Spleen (tissue), 11 donors: ENCODE data around the gene SEZ6L2. TPM values are rescaled to one million over a fixed set of nuclear protein-coding genes. Genes with fewer than 3 reads are reported as not detected.
A peak's percentile ranks its signal among the peaks of the same experiment; 100 is the strongest.

Experiments
- DNase-seq: peaks from one replicate; pipeline ENCODE4 v3.0.0-alpha.2; 2020
- H3K27ac ChIP-seq, 8 donors: fragments of 200-600 bp; sonication (generic) in 7 of 8; 1 replicate in 4 of 8; 2 replicates in 4 of 8; pipeline versions ENCODE4 v1.5.0 to v1.8.0; 2016 to 2021; ENCODE audit warnings: inconsistent platforms in 4 of 8, mild to moderate bottlenecking in 4 of 8, moderate library complexity in 1 of 8
- H3K27me3 ChIP-seq, 7 donors: fragments of 200-600 bp; sonication (generic) in 6 of 7; replicated peaks in 1 of 7; 1 replicate in 4 of 7; 2 replicates in 3 of 7; pipeline versions ENCODE4 v1.5.0 to v1.8.0; 2016 to 2021; ENCODE audit warnings: inconsistent platforms in 3 of 7, mild to moderate bottlenecking in 1 of 7
- H3K36me3 ChIP-seq, 6 donors: fragments of 200-600 bp; sonication (generic) in 5 of 6; 1 replicate in 4 of 6; 2 replicates in 2 of 6; pipeline versions ENCODE4 v1.5.0 to v1.8.0; 2016 to 2021; ENCODE audit warnings: inconsistent platforms in 2 of 6
- H3K4me1 ChIP-seq, 6 donors: fragments of 200-600 bp; sonication (generic) in 5 of 6; 1 replicate in 3 of 6; 2 replicates in 3 of 6; pipeline versions ENCODE4 v1.5.0 to v1.8.0; 2016 to 2021; ENCODE audit warnings: inconsistent platforms in 3 of 6
- H3K4me3 ChIP-seq, 8 donors: fragments of 200-600 bp; sonication (generic) in 7 of 8; 1 replicate in 4 of 8; 2 replicates in 4 of 8; pipeline versions ENCODE4 v1.5.0 to v1.8.0; 2016 to 2021; ENCODE audit warnings: inconsistent platforms in 4 of 8, mild to moderate bottlenecking in 4 of 8, moderate library complexity in 2 of 8
- H3K9me3 ChIP-seq, 8 donors: fragments of 200-600 bp; sonication (generic) in 7 of 8; 1 replicate in 4 of 8; 2 replicates in 4 of 8; pipeline versions ENCODE4 v1.5.0 to v1.8.0; 2016 to 2021; ENCODE audit warnings: inconsistent platforms in 4 of 8
- CTCF ChIP-seq, 11 experiments: fragments of 200-600 bp in 7 of 11; fragments of 450-650 bp in 4 of 11; sonication (generic) in 4 of 11; IDR thresholded peaks in 8 of 11; conservative IDR thresholded peaks in 3 of 11; 1 replicate in 7 of 11; 2 replicates in 4 of 11; pipeline versions ENCODE4 v1.4.0 to v1.8.0; 2016 to 2021; ENCODE audit warnings: antibody characterized with exemption in 11 of 11, inconsistent platforms in 4 of 11, mild to moderate bottlenecking in 1 of 11
- POLR2A ChIP-seq, 3 donors: fragments of 450-650 bp; IDR thresholded peaks; one replicate each; pipeline ENCODE4 v1.5.1; 2017; ENCODE audit warnings: antibody characterized with exemption in 3 of 3, mild to moderate bottlenecking in 1 of 3
- POLR2AphosphoS5 ChIP-seq, 3 donors: sonication (generic); formaldehyde crosslinking; IDR thresholded peaks; one replicate each; pipeline ENCODE4 v1.5.1; 2017; ENCODE audit warnings: antibody characterized with exemption in 3 of 3
- WGBS, 5 donors: extraction: QIAGEN DNeasy Blood & Tissue Kit in 3 of 5; methylation state at CpG; one replicate each; pipeline versions ENCODE4 v1.1.5 to v1.1.7; 2013 to 2018; 5-methylcytosine and 5-hydroxymethylcytosine counted together
- intact Hi-C: fragments of 100-400 bp; cut with DNase I; formaldehyde crosslinking; loops from one replicate; pipeline ENCODE4 v1.15.0; 2023; ENCODE audit warnings: low total_unique reads
- polyA plus RNA-seq, 3 donors: library from polyadenylated mRNA; stranded (reverse); fragments of 200-250 nt; gene quantifications; one replicate each; pipeline ENCODE4 v1.2.1, GENCODE V29; 2013
- total RNA-seq, 7 donors: library from RNA; depleted of rRNA in 3 of 7; stranded (reverse); fragments of >200 nt in 3 of 7; fragmentation: NEBNext Ultra II Directional in 4 of 7; extraction: Animal tissue kit (Norgen Biotek cat#: 25700) in 4 of 7; gene quantifications; one replicate each; pipeline versions ENCODE4 v1.1.0 to v1.2.1, GENCODE V29; 2016 to 2021
- donor health status: healthy with polysubstance abuse.
- donor health status: DM: no; HTN: no; CAD: no; lungs with moderate emphysema.
- donor health status: DM: no; HTN: no; CAD: no.
- donor health status: Bipolar disorder and iron deficiency.
- donor health status: healthy.
- donor health status: DM: no; HTN: no; CAD: no.
- donor health status: DM: yes; HTN: yes; CAD: no.

The SEZ6L2 gene
- total and polyA plus RNA-seq, 10 donors, result 0.35 to 4.1 (median 2.1) TPM

GRCh38 chr16:29864205-29864604, 35.1 kb downstream of the SEZ6L2 start:
- intact Hi-C loops, result no loop called here
- H3K9me3 ChIP-seq, result no peaks in the 10 kb centered on the region
- no peak overlapping the region for H3K27ac ChIP-seq
- no peak for DNase-seq
- H3K4me3 ChIP-seq, result no peak overlapping the region
- H3K36me3 ChIP-seq, result peaks cover 0 to 23% (median 19%) of the 10 kb centered on the region in 6 donors
- no peaks in the 10 kb centered on the region for H3K27me3 ChIP-seq
- WGBS, 5 donors, result 78 to 87% (median 80%) methylated on average over 9 of the region's 9 CpGs
- peaks cover 17 to 36% (median 29%) of the 10 kb centered on the region in 6 donors for H3K4me1 ChIP-seq
- no peak for TF ChIP-seq CTCF (IDR thresholded peaks at IDR 0.05 in 8 of 11, conservative IDR thresholded peaks at IDR 0.05 in 3 of 11)
- no peak for TF ChIP-seq POLR2A (IDR thresholded peaks at IDR 0.05)
- no peak for TF ChIP-seq POLR2AphosphoS5 (IDR thresholded peaks at IDR 0.05)

GRCh38 chr16:29863669-29863984, 35.7 kb downstream of the SEZ6L2 start:
- no peaks in the 10 kb centered on the region for H3K27me3 ChIP-seq
- WGBS, 5 donors, result 34 to 39% (median 34%) methylated on average over 16 of the region's 16 CpGs
- peaks cover 0 to 29% (median 25%) of the 10 kb centered on the region in 6 donors for H3K36me3 ChIP-seq
- no peaks in the 10 kb centered on the region for H3K9me3 ChIP-seq
- peak overlapping the region in 5 of 8 donors; percentile 94 to 99 (median 97) for H3K4me3 ChIP-seq
- no peak for DNase-seq
- intact Hi-C loops, result no loop called here
- peak overlapping the region; percentile 91 to 97 (median 94) for H3K27ac ChIP-seq
- peaks cover 17 to 36% (median 29%) of the 10 kb centered on the region in 6 donors for H3K4me1 ChIP-seq
- TF ChIP-seq CTCF (IDR thresholded peaks at IDR 0.05 in 8 of 11, conservative IDR thresholded peaks at IDR 0.05 in 3 of 11) (no peak), POLR2AphosphoS5 (IDR thresholded peaks at IDR 0.05) (no peak), POLR2A (IDR thresholded peaks at IDR 0.05) (no peak)

- intact Hi-C loops, result no loop called here
- Histone ChIP-seq H3K9me3 (no peaks in the 10 kb centered on the region), H3K27ac (peak within 1 kb of the TSS; percentile 91 to 97 (median 94)), H3K27me3 (no peaks in the 10 kb centered on the region), H3K36me3 (peaks cover 0 to 34% (median 31%) of the 10 kb centered on the region in 6 donors), H3K4me1 (peaks cover 17 to 36% (median 29%) of the 10 kb centered on the region in 6 donors), H3K4me3 (peak within 1 kb of the TSS; percentile 92 to 99 (median 96))
- TF ChIP-seq CTCF (IDR thresholded peaks at IDR 0.05 in 8 of 11, conservative IDR thresholded peaks at IDR 0.05 in 3 of 11) (peak; percentile 28 to 86 (median 70)), POLR2AphosphoS5 (IDR thresholded peaks at IDR 0.05) (peak; percentile 87 to 98 (median 89)), POLR2A (IDR thresholded peaks at IDR 0.05) (peak in 1 of 3 donors; percentile 78)
- WGBS, 5 donors, result 0 to 1% (median 0%) methylated on average over 30 to 57 of the region's 57 CpGs
- peak; percentile 97 for DNase-seq
These were observed 36.3 kb downstream of the SEZ6L2 start, which contains the start of gene CDIPT for GRCh38 chr16:29862884-29863668. TSS of gene CDIPT (minus strand) at chr16:29863226. CDS start at chr16:29862857, 369 bp downstream.

GRCh38 chr16:29862383-29862883, 36.9 kb downstream of the SEZ6L2 start:
- WGBS, 5 donors, result 1 to 5% (median 2%) methylated on average over 17 to 27 of the region's 27 CpGs
- TF ChIP-seq CTCF (IDR thresholded peaks at IDR 0.05 in 8 of 11, conservative IDR thresholded peaks at IDR 0.05 in 3 of 11), result no peak
- no peak for TF ChIP-seq POLR2A (IDR thresholded peaks at IDR 0.05)
- TF ChIP-seq POLR2AphosphoS5 (IDR thresholded peaks at IDR 0.05), result no peak
- Histone ChIP-seq H3K27ac (peak overlapping the region; percentile 91 to 97 (median 94)), H3K4me1 (peaks cover 17 to 36% (median 29%) of the 10 kb centered on the region in 6 donors), H3K36me3 (peaks cover 0 to 40% (median 31%) of the 10 kb centered on the region in 6 donors), H3K4me3 (peak overlapping the region; percentile 92 to 99 (median 96)), H3K27me3 (no peaks in the 10 kb centered on the region), H3K9me3 (no peaks in the 10 kb centered on the region)
- intact Hi-C loops, result no loop called here
- no peak for DNase-seq
